Stimulated activated CD4-positive, alpha-beta T cell treated with anti-CD3 and anti-CD28 coated beads, Interleukin-1b, Interleukin-23, amount 100 ng/mL, for 4 hours (primary cell): ENCODE data around the gene ZNF226.
A peak's percentile ranks its signal among the peaks of the same experiment; 100 is the strongest.
"Not testable (repeated sequence)": the region's sequence is repeated elsewhere in the genome, so short reads cannot be mapped to it uniquely, and the experiment has no call there.

Experiments
- DNase-seq, 2 donors: peaks; one replicate each; pipeline ENCODE4 v3.0.0-alpha.2; 2020; ENCODE audit warnings: low read depth in 2 of 2

ZNF226 gene

DNA sequence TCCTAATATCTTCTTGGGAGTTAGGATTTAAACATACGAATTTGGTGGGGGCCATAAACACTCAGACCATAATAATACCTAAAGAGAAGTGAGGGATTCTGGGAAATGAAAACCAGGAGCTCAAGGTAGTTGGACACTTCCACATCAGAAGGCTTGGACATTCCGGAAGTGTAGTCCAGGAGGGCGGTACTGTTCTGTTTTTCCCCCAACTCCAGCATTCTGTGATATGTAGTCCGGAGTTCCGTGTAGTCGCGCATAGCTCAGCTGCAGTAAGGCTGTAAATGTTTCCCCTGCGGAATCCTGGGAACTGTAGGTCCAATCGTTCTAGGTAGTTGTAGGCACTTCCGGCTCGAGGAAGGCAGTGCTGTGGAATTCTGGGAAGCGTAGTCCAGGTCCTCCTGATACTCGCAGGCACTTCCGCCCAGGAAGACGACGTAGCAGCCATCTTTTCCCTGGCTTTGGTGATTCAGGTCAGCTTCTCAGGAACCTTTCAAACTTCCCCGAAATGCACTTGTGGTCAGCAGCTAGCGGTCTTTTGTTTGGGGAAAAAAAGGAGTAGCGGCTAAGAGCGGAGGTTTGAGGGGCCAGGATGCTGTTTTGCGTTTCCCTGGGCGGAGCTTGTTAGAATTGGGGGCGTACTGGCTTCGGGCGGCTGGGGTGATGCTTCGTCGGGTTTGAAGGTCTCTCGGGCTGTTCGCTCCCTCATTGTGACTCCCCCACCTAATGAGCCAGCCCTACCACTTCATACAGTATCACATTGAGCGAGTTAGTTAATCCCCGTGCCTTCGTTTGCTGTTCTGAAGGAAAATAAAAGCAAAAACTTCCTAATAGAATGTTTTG, at the start of gene ZNF226:
Gene ZNF226 (plus strand): TSS at position 428 of the 840 bp plus-strand sequence. CDS start 4,981 bp downstream, outside the sequence.
- peak; percentile 50 to 66 for DNase-seq

DNA sequence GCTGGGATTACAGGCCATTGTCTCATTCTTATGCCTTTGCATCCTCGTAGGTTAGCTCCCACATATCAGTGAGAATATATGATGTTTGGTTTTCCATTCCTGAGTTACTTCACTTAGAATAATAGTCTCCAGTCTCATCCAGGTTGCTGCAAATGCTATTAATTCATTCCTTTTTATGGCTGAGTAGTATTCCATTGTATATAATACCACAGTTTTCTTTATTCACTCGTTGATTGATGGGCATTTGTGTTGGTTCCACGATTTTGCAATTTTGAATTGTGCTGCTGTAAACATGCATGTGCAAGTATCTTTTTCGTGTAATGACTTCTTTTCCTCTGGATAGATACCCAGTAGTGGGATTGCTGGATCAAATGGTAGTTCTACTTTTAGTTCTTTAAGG, 43.7 kb upstream of the ZNF226 start:
- DNase-seq, result not testable (repeated sequence)

DNA sequence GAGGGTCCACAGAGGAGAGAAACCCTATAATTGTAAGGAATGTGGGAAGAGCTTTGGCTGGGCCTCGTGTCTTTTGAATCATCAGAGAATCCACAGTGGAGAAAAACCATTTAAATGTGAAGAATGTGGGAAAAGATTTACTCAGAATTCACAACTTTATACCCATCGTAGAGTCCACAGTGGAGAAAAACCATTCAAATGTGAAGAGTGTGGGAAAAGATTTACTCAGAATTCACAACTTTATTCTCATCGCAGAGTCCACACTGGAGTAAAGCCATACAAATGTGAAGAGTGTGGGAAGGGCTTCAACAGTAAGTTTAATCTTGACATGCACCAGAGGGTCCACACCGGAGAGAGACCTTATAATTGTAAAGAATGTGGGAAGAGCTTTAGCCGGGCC, 32.9 kb upstream of the ZNF226 start:
- no peak for DNase-seq

DNA sequence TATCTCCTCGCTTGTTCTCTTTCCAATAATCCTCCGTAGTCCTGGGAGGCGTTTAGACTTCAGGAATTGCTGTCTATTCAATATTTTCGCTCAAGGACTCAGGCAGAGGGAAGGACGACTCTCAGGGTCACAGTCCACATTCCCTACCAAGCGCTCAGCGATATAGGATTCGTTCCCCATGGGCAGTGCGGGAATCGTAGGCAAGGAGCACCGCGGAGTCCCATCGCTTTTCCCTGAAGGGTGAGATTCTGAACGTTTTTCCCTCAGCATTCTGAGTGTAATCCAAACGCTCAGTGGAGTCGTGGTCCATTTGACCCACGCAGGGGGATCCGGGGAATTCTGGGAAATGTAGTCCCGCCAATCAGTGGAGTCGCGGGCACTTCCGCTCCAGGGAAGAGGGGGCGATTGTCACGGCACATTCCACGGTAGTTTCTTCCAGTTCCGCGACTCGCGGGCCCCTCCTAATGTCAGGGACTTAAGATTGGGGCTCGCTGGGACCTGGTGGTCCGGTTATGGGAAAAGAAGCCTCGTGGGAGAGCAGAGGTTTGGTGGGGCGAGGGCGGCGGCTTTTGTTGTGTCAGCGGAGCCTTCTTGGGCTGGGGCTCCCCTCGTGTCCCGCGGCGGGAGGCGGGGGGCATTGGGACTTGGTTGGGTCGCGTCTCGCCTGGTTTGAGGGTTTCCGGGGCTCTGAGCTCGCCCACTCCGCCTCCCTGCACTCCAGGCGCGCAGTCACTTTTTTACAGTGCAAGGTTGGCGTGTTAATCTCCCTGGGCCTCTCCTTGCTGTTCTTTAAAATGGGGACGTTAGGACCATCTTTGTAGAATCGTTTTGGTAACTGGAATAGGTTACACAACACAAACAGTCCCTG, 23.5 kb upstream of the ZNF226 start, which contains the start of gene ZNF234:
Gene ZNF234 (plus strand): TSS at position 364 of the 868 bp plus-strand sequence. CDS start 3,079 bp downstream, outside the sequence.
- DNase-seq, result peak; percentile 51 to 64

- DNase-seq, result no peak
These were observed 22.9 kb upstream of the ZNF226 start for GRCh38 chr19:44142059-44142433.

DNA sequence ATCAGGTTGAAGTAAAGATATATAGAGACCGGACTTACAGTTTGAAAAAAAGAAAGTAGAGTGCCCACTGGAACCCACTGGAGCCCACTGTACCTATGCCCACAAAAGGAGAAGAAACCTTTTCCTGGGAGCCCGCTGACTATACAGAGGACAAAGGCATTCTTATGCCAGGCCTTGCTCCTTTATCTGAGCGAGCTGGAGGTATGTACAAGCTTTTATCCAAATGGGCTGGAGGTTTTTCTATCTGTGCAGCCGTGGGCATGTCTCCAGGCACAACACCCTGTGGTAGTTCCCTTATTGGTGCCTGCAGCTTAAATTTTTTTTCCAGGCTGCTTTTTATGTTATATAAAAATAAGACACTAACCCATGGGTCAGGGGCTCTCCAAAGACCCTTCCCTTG, 15.1 kb upstream of the ZNF226 start:
- DNase-seq, result no peak

- DNase-seq, result no peak
These were observed 13.4 kb upstream of the ZNF226 start for GRCh38 chr19:44151491-44151890.

- DNase-seq, result no peak
These were observed 8.4 kb upstream of the ZNF226 start for GRCh38 chr19:44156475-44156874.

DNA sequence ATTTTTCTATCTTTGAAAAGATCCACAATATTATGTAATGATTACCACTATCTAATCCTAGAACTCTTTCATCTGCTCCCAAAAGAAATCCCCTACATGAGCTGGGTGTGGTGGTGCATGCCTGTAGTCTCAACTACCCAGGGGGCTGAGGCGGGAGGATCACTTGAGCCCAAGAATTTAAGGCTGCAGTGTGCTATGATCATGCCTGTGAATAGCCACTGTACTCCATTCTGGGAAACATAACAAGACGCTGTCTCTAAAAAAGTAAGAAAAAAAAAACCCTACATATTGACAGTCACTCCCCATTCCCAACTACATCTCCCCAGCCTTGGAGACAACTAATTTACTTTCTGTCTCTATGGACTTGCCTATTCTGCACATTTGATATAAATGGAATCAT, 1.1 kb upstream of the ZNF226 start:
- DNase-seq, result no peak

- no peak for DNase-seq
These were observed 600 bp upstream of the ZNF226 start for GRCh38 chr19:44164327-44164672.

- DNase-seq, result not testable (repeated sequence)
These were observed 5.8 kb downstream of the ZNF226 start for GRCh38 chr19:44170660-44171059.

DNA sequence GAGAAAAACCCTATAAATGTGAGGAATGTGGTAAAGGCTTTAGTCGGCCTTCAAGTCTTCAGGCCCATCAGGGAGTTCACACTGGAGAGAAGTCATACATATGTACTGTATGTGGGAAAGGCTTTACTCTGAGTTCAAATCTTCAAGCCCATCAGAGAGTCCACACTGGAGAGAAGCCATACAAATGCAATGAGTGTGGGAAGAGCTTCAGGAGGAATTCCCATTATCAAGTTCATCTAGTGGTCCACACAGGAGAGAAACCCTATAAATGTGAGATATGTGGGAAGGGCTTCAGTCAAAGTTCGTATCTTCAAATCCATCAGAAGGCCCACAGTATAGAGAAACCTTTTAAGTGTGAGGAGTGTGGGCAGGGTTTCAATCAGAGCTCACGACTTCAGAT, 11.7 kb downstream of the ZNF226 start:
- no peak for DNase-seq

GRCh38 chr19:44180968-44181367, 16.1 kb downstream of the ZNF226 start:
- no peak for DNase-seq

- DNase-seq, result no peak
These were observed 17.2 kb downstream of the ZNF226 start for GRCh38 chr19:44182145-44182544.

DNA sequence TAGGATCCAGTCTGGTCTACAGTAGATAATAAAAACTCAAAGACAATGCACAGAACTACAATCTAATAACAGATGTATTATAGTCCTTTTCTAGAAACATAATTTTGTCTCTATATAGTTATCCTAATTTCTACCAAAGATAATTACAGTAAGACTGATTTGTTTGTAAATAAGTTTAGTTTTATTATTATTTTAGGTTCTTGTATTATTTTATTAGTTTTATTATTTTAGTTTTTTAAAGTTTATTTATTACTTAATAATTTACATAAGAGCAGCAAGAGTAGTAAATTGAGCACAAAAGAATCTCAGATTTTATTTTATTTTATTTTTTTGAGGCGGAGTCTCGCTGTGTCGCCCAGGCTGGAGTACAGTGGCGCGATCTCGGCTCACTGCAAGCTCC, 25.1 kb downstream of the ZNF226 start:
- DNase-seq, result no peak

- DNase-seq, result no peak
These were observed 27.2 kb downstream of the ZNF226 start for GRCh38 chr19:44192127-44192526.

DNA sequence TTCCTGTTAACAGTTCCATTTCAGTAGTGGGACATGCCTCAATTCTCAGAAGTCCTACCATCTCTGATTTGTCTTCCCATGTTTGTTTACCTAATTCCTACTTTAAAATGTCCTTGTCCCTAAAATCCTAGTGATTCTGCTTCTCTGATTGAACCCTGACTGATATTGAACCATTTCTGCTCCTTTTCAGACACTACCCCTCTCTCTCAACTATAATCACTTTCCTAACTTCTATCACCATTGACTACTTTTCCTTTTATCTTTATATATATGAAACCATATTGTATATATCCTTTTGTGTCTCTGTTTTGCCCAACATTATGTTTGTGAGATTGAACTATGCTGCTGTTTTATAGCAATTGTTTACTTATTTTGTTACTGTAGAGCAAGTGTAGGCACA, 31.9 kb downstream of the ZNF226 start:
- DNase-seq, result no peak

DNA sequence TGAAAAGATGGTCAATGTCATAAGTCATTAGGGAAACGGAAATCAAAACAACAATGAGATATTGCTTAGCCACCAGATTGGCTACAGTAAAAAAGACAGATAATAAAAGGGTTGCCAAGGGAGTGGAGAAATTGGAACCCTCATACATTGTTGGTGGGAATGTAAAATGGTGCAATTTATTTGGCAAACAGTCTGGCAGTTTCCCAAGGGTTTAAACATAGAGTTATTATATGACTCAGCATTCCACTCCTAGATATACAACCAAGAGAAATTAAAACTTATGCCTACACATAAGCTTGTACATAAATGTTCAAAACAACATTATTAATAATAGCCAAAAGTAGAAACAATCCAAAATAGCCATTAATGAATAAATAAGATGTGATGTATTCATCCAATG, 37.6 kb downstream of the ZNF226 start:
- DNase-seq, result no peak

GRCh38 chr19:44202974-44203373, 38.1 kb downstream of the ZNF226 start:
- no peak for DNase-seq

DNA sequence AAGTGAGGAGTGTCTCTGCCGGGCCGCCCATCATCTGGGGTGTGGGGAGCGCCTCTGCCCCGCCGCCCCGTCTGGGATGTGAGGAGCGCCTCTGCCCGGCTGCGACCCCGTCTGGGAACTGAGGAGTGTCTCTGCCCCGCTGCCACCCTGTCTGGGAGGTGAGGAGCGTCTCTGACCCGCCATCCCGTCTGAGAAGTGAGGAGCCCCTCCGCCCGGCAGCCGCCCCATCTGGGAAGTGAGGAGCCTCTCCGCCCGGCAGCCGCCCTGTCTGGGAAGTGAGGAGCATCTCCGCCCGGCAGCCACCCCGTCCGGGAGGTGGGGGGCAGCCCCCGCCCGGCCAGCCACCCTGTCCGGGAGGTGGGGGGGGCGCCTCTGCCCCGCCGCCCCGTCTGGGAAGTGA, 39.0 kb downstream of the ZNF226 start:
- not testable (repeated sequence) for DNase-seq

- DNase-seq, result no peak
These were observed 39.9 kb downstream of the ZNF226 start for GRCh38 chr19:44204772-44205171.

GRCh38 chr19:44207126-44207803, 42.4 kb downstream of the ZNF226 start:
- DNase-seq, result peak; percentile 67 to 69
